Lung (tissue), 12 donors: ENCODE results near the gene PCOLCE2. TPM values are rescaled to one million over a fixed set of nuclear protein-coding genes. Genes with fewer than 3 reads are reported as not detected.

Source experiments
- ATAC-seq: fragments of 200-7000 bp; cut with Tn5 transposase; one replicate; pipeline ENCODE4 v1.9.1; 2020; ENCODE audit warnings: moderate number of reproducible peaks; ENCODE audit not compliant: insufficient read depth, low FRiP score
- DNase-seq, 3 donors: peaks; one replicate each; pipeline ENCODE4 v3.0.0-alpha.2; 2013 to 2017
- H3K27ac ChIP-seq, 2 donors: one replicate each; pipeline ENCODE4 v1.5.1; 2013; ENCODE audit warnings: mild to moderate bottlenecking in 2 of 2, moderate library complexity in 2 of 2, control low read depth in 1 of 2, inconsistent platforms in 1 of 2, low read depth in 1 of 2, low read length in 1 of 2
- H3K27me3 ChIP-seq, 3 donors: one replicate each; pipeline ENCODE4 v1.5.1; 2013; ENCODE audit warnings: low read length in 2 of 3; ENCODE audit not compliant: control insufficient read depth in 3 of 3, insufficient read depth in 3 of 3
- H3K36me3 ChIP-seq, 4 donors: one replicate each; pipeline ENCODE4 v1.5.1; 2013; ENCODE audit warnings: low read length in 4 of 4, mild to moderate bottlenecking in 1 of 4, moderate library complexity in 1 of 4; ENCODE audit not compliant: control insufficient read depth in 4 of 4, insufficient read depth in 4 of 4
- H3K4me1 ChIP-seq, 5 donors: one replicate each; pipeline ENCODE4 v1.5.1; 2013; ENCODE audit warnings: low read length in 5 of 5, mild to moderate bottlenecking in 2 of 5, moderate library complexity in 1 of 5; ENCODE audit not compliant: control insufficient read depth in 5 of 5, insufficient read depth in 5 of 5
- H3K4me3 ChIP-seq: one replicate; pipeline ENCODE4 v1.5.1; 2013; ENCODE audit warnings: mild to moderate bottlenecking, control low read depth, moderate library complexity
- H3K9ac ChIP-seq, 2 donors: one replicate each; pipeline ENCODE4 v1.5.1; 2013; ENCODE audit warnings: low read length in 2 of 2, control low read depth in 1 of 2; ENCODE audit not compliant: insufficient read depth in 1 of 2
- H3K9me3 ChIP-seq, 4 donors: one replicate each; pipeline ENCODE4 v1.5.1; 2013; ENCODE audit warnings: low read length in 3 of 4, mild to moderate bottlenecking in 1 of 4, moderate library complexity in 1 of 4; ENCODE audit not compliant: control insufficient read depth in 4 of 4, insufficient read depth in 3 of 4
- WGBS, 2 donors: extraction: QIAGEN DNeasy Blood & Tissue Kit; methylation state at CpG; one replicate each; pipeline ENCODE4 v1.1.7; 2013; 5-methylcytosine and 5-hydroxymethylcytosine counted together
- polyA plus RNA-seq, 2 donors: library from polyadenylated mRNA; stranded (reverse); fragments of 200-250 nt; gene quantifications; one replicate each; pipeline ENCODE4 v1.2.1, GENCODE V29; 2013
- total RNA-seq, 2 donors: library from RNA; depleted of rRNA in 1 of 2; stranded (reverse); fragments of >200 nt in 1 of 2; gene quantifications; one replicate each; pipeline ENCODE4 v1.2.1, GENCODE V29; 2014 to 2021
- TF ChIP-seq, protein P1 (sequence below): IDR thresholded peaks from 2 replicates; pipeline ENCODE4 v1.5.1; 2012; ENCODE audit warnings: mild to moderate bottlenecking; ENCODE audit errors: control extremely low read depth, extremely low read depth
- donor health status: control.
- donor health status: control.
- donor health status: Bipolar disorder and iron deficiency.
- donor health status: healthy.
- donor health status: DM: yes; HTN: yes; CAD: no.

PCOLCE2 gene
- total and polyA plus RNA-seq, 4 donors, result 2.8 to 32.2 (median 15.6) TPM

DNA sequence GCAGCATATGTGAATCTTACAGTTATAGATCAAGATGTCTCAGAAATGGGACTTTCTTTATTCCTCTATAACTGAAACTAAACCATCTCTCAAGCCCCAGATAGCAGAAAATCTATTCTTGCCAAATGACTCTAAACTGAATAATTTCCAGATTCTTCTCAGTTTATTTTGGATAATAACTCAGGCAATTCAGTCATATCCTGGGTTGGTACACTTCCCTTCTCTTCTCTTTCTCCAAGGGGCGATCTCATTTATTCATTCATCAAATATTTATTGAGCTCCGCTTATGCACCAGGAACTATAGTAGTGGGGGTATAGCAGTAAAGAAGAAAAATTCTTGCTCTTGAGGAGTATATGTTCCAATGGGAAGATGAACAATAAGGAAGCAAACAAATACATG is 13.5 kb upstream of the PCOLCE2 start:
- peaks cover 0 to 2% (median 0%) of the 10 kb centered on the region in 4 donors for H3K9me3 ChIP-seq
- DNase-seq, result no peak
- peaks cover 0 to 15% (median 0%) of the 10 kb centered on the region in 3 donors for H3K27me3 ChIP-seq
- peaks cover 0 to 4% (median 0%) of the 10 kb centered on the region in 5 donors for H3K4me1 ChIP-seq
- no peak overlapping the region for H3K4me3 ChIP-seq
- TF ChIP-seq, protein P1, sequence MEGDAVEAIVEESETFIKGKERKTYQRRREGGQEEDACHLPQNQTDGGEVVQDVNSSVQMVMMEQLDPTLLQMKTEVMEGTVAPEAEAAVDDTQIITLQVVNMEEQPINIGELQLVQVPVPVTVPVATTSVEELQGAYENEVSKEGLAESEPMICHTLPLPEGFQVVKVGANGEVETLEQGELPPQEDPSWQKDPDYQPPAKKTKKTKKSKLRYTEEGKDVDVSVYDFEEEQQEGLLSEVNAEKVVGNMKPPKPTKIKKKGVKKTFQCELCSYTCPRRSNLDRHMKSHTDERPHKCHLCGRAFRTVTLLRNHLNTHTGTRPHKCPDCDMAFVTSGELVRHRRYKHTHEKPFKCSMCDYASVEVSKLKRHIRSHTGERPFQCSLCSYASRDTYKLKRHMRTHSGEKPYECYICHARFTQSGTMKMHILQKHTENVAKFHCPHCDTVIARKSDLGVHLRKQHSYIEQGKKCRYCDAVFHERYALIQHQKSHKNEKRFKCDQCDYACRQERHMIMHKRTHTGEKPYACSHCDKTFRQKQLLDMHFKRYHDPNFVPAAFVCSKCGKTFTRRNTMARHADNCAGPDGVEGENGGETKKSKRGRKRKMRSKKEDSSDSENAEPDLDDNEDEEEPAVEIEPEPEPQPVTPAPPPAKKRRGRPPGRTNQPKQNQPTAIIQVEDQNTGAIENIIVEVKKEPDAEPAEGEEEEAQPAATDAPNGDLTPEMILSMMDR, result no peak
- ATAC-seq, result no peak
- WGBS, 2 donors, result 83 to 97% methylated on average over 2 of the region's 2 CpGs
- no peaks in the 10 kb centered on the region for H3K36me3 ChIP-seq
- no peak overlapping the region for H3K27ac ChIP-seq
- H3K9ac ChIP-seq, result no peak overlapping the region

DNA sequence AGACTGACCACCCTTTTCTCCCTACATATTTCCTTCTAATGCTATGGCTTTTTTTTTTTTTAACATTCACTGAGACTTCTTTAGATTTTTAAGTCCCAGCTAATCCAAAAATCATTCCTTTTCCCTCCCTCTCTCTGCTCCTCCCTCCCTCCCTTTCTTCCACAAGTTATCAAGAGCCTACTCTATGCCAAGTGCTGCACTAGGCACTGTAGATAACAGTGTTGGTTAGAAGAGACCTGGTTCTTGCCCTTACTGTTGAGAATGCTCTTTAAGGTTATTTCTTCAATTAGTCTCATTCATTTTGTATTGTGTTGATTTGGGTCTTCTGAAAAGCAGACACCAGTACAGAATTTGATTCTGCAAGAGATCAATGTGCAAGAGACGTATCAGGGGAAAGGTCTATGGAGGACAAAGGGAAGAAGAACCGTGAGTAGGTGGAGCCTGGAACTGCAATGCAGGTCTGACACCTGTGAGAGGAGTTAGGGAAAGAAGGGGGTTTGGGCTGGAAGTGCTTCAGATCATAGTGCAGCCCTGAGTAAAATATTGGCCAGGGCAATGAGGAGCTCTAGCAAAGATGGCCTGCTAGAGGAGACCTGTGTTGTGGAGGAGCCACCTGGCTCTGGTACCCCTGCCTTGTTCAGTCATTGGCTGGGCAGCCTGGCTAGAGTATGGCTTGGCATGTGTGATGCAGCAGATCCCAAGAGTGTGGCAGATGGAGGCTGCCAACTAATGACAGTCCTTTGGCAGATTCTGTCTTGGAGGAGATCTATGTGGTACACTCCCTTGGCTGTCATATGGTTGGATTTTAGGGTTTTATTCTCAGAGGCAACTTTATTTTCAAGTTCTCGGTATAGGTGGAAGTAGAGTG is 9.7 kb upstream of the PCOLCE2 start:
- peaks cover 0 to 13% (median 0%) of the 10 kb centered on the region in 3 donors for H3K27me3 ChIP-seq
- DNase-seq (no peak), ATAC-seq (no peak)
- H3K9ac ChIP-seq, result no peak overlapping the region
- H3K4me3 ChIP-seq, result no peak overlapping the region
- TF ChIP-seq, protein P1, result no peak
- no peak overlapping the region for H3K27ac ChIP-seq
- H3K36me3 ChIP-seq, result no peaks in the 10 kb centered on the region
- 80 to 93% methylated on average over 3 of the region's 3 CpGs for WGBS, 2 donors
- H3K4me1 ChIP-seq, result no peaks in the 10 kb centered on the region
- peaks cover 0 to 2% (median 0%) of the 10 kb centered on the region in 4 donors for H3K9me3 ChIP-seq

DNA sequence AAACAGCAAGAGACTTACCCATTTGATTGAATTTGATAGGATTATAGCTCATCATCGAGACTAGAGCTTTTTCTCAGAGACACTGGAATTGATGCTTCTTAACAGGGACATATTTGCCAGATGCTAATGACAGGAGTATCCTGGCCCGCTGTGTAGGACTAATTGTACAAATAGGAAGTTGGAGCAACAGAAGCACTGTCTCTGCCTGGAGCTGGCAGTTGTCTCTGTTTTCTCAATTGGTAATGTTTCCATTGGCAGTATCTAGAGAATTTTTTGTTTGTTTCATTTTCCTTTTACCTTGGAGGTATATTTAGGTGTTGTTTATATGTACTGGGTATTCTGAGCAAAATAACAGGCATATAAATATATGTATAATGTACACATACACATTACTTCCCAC is 8.9 kb upstream of the PCOLCE2 start:
- 66 to 68% methylated on average over 2 of the region's 2 CpGs for WGBS, 2 donors
- Histone ChIP-seq H3K4me1 (no peaks in the 10 kb centered on the region), H3K27me3 (peaks cover 0 to 8% (median 0%) of the 10 kb centered on the region in 3 donors), H3K4me3 (no peak overlapping the region), H3K27ac (no peak overlapping the region), H3K36me3 (no peaks in the 10 kb centered on the region), H3K9me3 (peaks cover 0 to 2% (median 0%) of the 10 kb centered on the region in 4 donors), H3K9ac (no peak overlapping the region)
- TF ChIP-seq, protein P1, result no peak
- DNase-seq (no peak), ATAC-seq (no peak)
